Globus pallidus (tissue), 1 donor: ENCODE measurements around the gene SHOC2.
"Not testable (repeated sequence)": the region's sequence is repeated elsewhere in the genome, so short reads cannot be mapped to it uniquely, and the experiment has no call there.

Experiments used
- DNase-seq: peaks from one replicate; pipeline ENCODE4 v3.0.0-alpha.2; 2015; ENCODE audit warnings: low spot score

The SHOC2 gene

GRCh38 chr10:110901954-110902819 lies 17.2 kb upstream of the SHOC2 start:
- DNase-seq, result no peak

GRCh38 chr10:110903280-110904278 lies 15.8 kb upstream of the SHOC2 start:
- no peak for DNase-seq

- no peak for DNase-seq
These were observed 9.3 kb upstream of the SHOC2 start for GRCh38 chr10:110910138-110910537.

- DNase-seq, result no peak
These were observed 7.0 kb upstream of the SHOC2 start for GRCh38 chr10:110912374-110912773.

GRCh38 chr10:110914431-110914830 lies 5.0 kb upstream of the SHOC2 start:
- DNase-seq, result no peak

- no peak for DNase-seq
These were observed 4.4 kb upstream of the SHOC2 start for GRCh38 chr10:110915035-110915434.

GRCh38 chr10:110915600-110915999 lies 3.8 kb upstream of the SHOC2 start:
- DNase-seq, result not testable (repeated sequence)

- DNase-seq, result no peak
These were observed 2.7 kb upstream of the SHOC2 start for GRCh38 chr10:110916554-110917346.

- no peak for DNase-seq
These were observed 1.1 kb upstream of the SHOC2 start for GRCh38 chr10:110918269-110918642.

GRCh38 chr10:110918643-110919348 lies 608 bp upstream of the SHOC2 start, which contains the start of gene BBIP1:
BBIP1 (minus strand) TSS chr10:110919180; CDS start chr10:110918157, 1,023 bp downstream.
- peak; percentile 100 for DNase-seq

GRCh38 chr10:110919971-110920881 lies 822 bp downstream of the SHOC2 start:
- peak; percentile 42 for DNase-seq

GRCh38 chr10:110923856-110924493 lies 4.6 kb downstream of the SHOC2 start:
- DNase-seq, result no peak

GRCh38 chr10:110927461-110927860 lies 8.1 kb downstream of the SHOC2 start:
- no peak for DNase-seq

GRCh38 chr10:110931769-110932381 lies 12.5 kb downstream of the SHOC2 start:
- no peak for DNase-seq

- DNase-seq, result no peak
These were observed 13.2 kb downstream of the SHOC2 start for GRCh38 chr10:110932505-110933180.

- DNase-seq, result no peak
These were observed 17.4 kb downstream of the SHOC2 start for GRCh38 chr10:110936757-110937156.

- DNase-seq, result no peak
These were observed 20.0 kb downstream of the SHOC2 start for GRCh38 chr10:110939419-110939818.

GRCh38 chr10:110944792-110945396 lies 25.5 kb downstream of the SHOC2 start:
- DNase-seq, result no peak
